ENCODE data around the gene SETDB2.
A peak's percentile ranks its signal among the peaks of the same experiment; 100 is the strongest.

Gene SETDB2

DNA sequence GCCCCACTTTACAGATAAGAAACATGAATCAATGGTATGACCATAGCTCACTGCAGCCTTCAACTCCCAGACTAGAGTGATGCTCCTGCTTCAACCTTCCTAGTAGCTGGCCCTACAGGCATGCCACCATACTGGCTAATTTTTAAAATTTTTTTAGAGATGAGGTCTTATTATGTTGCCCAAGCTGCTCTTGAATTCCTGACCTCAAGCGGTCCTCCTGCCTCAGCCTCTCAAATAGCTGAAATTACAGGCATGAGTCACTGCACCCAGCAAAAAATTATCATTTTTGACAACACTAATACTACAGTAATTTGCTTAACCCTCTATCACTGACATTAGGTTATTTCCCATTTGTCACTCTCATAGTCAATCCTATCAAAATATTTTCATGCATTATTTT is 15.0 kb upstream of the SETDB2 start:
- no peak for DNase-seq

- DNase-seq, result no peak
Observed at GRCh38 chr13:49435992-49436391, 8.1 kb upstream of the SETDB2 start.

DNA sequence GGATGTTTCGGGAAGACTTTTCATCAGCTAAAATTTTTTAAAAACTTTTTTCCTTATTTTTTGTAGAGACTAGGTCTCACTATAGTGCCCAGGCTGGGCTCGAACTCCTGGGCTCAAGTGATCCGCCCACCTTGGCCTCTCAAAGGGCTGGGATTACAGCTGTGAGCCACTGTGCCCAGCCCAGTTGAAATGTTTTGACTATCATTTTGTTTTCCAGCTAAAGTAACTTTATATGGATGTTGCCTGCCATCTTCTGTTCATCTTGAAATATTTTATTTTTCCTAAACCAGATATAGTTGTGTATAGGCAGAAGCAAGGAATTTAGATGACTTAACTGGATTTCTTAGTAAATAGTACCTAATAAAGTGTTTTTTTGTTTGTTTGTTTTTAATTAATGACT is 7.2 kb upstream of the SETDB2 start:
- peak in 1 of 2 donors; percentile 14 for DNase-seq

- DNase-seq, result no peak
Observed at GRCh38 chr13:49437705-49438104, 6.4 kb upstream of the SETDB2 start.

- no peak for DNase-seq
Observed at GRCh38 chr13:49439609-49440008, 4.5 kb upstream of the SETDB2 start.

DNA sequence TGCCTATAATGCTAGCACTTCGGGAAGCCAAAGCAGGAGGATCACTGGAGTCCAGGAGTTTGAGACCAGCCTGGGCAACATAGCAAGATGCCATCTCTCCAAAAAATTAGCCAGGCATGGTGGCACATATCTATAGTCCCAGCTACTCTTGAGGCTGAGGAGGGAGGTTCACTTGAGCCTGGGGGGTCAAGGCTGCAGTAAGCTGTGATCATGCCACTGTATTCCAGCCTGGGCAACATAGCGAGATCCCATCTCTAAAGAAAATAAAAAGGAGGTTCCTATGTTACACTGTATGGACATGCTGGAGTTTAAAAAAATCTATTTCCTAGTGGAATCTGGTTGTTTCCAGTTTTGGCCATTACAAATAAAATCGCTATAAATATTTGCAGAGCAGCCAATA is 2.8 kb upstream of the SETDB2 start:
- no peak for DNase-seq

GRCh38 chr13:49441846-49442245 is 2.2 kb upstream of the SETDB2 start:
- DNase-seq, result no peak

- DNase-seq, result no peak
Observed at GRCh38 chr13:49443357-49443703, 744 bp upstream of the SETDB2 start.

GRCh38 chr13:49444524-49445395 is 686 bp downstream of the SETDB2 start:
- DNase-seq, result peak; percentile 46 to 84

- no peak for DNase-seq
Observed at GRCh38 chr13:49446473-49446872, 2.4 kb downstream of the SETDB2 start.

GRCh38 chr13:49448753-49449152 is 4.7 kb downstream of the SETDB2 start:
- DNase-seq, result no peak

GRCh38 chr13:49450105-49450819 is 6.2 kb downstream of the SETDB2 start:
- DNase-seq, result peak in 1 of 2 donors; percentile 85

DNA sequence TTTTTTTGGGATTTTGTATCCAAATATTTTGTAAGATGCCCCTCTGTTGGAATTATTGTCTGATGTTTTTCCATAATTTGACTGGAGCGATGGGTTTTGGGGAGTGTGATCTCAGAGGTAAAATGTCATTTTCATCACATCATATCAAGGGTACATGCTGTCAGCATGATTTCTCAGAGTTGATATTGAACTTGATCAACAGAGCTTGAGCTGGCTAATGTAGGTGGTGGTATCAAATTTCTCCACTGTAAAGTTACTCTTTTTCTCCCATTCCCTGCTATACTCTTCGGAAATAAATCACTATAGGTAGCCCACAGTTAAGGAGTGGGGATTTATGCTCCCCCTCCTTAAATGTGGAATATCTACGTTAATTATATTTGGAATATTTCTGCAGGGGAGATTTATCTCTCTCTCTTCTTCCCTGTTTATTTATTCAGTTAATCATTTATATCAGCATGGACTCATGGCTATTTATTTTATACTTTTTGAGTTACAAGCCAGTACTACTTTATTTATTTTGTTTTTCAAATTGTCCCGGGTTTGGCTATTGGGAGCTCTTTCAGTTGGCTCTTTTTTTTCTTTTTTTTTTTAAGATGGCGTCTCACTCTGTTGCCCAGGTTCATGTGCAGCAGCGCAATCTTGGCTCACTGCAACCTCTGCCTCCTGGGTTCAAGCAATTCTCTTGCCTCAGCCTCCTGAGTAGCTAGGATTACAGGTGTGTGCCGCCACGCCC is 8.8 kb downstream of the SETDB2 start:
- DNase-seq, result no peak

DNA sequence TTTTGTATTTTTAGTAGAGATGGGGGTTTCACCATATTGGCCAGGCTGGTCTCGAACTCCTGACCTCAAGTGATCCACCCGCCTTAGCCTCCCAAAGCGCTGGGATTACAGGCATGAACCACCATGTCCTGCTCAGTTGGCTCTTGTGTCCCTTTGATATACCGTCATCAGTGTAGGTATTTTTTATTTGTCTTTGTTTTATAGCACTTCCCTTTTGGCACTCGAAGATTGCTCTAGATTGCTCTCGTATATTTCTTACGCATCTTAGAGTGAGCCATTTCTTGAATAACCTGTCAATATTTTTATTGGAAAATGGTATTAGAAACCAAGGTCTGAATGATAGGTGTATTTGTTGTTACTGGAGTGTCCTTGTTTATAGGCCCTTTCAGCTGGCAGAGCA is 9.4 kb downstream of the SETDB2 start:
- no peak for DNase-seq

DNA sequence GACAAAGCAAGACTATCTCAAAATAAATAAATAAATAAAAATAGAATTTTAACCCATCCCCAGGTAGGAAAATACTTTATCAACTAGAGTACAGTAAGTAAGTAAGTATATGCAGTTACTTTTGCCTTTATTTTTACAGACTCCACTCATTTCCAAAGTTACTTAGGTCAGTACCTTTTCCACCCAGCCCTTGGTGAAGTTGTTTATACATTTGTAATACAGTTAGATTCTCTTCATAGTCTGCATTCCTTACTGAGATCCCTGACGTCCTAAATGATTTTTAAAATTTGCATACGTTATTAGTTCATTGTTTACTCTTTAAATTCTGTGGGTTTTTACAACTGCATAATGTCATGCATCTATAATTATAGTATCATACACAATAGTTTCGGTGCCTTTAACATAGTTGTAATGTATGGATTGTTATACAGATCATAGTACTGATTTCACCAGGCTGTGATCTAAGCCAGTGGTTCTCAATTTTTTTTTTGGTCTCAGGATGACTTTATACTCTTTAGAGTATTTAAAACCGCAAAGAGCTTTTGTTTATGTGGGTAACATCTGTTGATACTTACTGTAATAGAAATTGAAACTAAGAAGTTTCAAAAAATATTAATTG is 10.4 kb downstream of the SETDB2 start:
- DNase-seq, result no peak

DNA sequence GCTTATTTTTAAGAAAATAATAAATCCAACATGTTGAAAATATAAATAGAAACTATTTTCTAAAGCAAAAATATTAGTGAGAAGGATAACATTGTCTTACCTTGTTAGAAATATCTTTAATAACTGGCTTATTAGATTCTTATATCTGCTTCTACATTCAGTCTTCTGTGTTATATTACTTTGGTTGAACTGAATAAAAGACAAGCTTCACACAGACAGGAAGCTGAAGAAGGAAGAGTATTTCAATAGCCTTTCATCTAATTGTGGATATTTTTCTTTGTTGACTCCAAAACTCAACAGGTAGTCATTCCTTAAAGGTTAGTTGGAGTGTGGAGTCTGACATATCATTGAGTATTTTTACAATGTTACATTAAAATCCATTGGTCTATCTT is 10.9 kb downstream of the SETDB2 start:
- DNase-seq, result no peak

- DNase-seq, result no peak
Observed at GRCh38 chr13:49456156-49456555, 12.1 kb downstream of the SETDB2 start.

GRCh38 chr13:49457221-49457620 is 13.1 kb downstream of the SETDB2 start:
- no peak for DNase-seq

- no peak for DNase-seq
Observed at GRCh38 chr13:49459580-49459979, 15.5 kb downstream of the SETDB2 start.

GRCh38 chr13:49464085-49464484 is 20.0 kb downstream of the SETDB2 start:
- DNase-seq, result no peak

- no peak for DNase-seq
Observed at GRCh38 chr13:49464621-49465325, 20.7 kb downstream of the SETDB2 start.

- no peak for DNase-seq
Observed at GRCh38 chr13:49466292-49466838, 22.3 kb downstream of the SETDB2 start.

All from bone marrow (tissue), 2 donors.